GM10266 (cell line): ENCODE measurements around the gene COG5.

Source experiments
- DNase-seq: peaks from one replicate; pipeline ENCODE4 v3.0.0; 2012; ENCODE audit errors: extremely low spot score
- TF ChIP-seq, protein P1 (sequence below): IDR thresholded peaks from 2 replicates; pipeline ENCODE4 v1.5.1; 2012; ENCODE audit warnings: mild to moderate bottlenecking, low read depth; ENCODE audit not compliant: control insufficient read depth, insufficient read depth; ENCODE audit errors: missing control alignments

COG5 gene

DNA sequence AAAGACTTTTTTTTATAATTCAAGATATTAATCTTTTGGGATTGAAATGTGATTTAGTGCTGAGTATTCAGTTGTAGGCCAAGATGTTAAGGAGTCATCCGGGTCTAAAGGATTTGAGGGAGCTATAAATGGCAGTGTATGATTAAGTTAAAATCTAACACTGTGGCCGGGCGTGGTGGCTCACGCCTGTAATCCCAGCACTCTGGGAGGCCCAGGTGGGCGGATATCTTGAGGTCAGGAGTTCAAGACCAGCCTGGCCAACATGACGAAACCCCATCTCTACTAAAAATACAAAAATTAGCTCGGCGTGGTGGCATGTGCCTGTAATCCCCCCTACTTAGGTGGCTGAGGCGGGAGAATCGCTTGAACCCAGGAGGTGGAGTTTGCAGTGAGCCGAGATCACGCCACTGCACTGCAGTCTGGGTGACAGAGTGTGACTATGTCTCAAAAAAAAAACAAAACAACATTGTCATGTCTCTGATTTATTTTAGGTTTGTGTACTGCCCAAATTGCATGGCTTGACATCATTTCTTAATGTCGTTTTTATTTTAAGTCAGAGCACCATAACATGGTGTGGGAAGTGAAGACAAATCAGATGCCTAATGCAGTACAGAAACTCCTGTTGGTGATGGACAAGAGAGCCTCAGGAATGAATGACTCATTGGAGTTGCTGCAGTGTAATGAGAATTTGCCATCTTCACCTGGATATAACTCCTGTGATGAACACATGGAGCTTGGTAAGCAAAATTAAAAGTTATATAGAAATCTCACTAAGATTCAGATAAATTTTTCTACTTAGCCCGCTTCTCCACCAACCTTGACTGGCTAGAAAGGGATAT lies 384.2 kb downstream of the COG5 start:
- DNase-seq, result no peak

DNA sequence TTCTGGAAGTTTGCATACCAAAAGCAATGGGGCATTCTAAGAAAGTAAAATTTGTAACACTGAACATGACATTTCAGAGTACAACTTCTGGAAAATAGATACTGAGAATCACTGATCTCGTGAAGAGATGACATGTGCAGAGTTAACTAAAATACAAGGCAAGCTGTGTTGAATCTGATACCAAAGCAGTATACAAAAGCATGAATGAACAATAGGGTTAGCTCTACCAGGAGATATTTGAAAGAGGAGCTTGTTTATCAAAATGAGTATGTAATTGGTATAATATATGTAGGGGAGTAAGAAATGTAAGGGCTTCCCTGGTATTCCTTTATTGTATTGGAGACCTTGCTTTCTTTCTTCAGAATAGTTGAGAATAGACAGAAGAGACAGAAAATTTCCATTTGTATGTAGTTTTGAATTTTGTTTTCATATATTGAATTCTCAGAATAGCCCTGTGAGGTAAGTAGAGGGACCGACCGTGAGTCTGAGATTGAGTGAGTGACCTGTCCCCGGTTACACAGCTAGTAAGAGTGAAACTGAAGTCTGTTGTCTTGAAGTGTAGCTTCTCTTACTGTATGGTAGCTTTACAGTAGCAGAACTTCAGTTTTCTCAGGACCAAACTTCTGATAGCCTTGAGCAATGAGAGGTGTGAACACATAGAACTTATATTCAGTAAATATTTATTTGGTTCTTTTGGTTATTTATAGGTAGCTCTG lies 389.9 kb downstream of the COG5 start:
- TF ChIP-seq, protein P1, sequence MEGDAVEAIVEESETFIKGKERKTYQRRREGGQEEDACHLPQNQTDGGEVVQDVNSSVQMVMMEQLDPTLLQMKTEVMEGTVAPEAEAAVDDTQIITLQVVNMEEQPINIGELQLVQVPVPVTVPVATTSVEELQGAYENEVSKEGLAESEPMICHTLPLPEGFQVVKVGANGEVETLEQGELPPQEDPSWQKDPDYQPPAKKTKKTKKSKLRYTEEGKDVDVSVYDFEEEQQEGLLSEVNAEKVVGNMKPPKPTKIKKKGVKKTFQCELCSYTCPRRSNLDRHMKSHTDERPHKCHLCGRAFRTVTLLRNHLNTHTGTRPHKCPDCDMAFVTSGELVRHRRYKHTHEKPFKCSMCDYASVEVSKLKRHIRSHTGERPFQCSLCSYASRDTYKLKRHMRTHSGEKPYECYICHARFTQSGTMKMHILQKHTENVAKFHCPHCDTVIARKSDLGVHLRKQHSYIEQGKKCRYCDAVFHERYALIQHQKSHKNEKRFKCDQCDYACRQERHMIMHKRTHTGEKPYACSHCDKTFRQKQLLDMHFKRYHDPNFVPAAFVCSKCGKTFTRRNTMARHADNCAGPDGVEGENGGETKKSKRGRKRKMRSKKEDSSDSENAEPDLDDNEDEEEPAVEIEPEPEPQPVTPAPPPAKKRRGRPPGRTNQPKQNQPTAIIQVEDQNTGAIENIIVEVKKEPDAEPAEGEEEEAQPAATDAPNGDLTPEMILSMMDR, result no peak
- peak; percentile 32 for DNase-seq

More for the DNA sequence above, 384.2 kb downstream of the COG5 start:
- TF ChIP-seq, protein P1, result no peak

DNA sequence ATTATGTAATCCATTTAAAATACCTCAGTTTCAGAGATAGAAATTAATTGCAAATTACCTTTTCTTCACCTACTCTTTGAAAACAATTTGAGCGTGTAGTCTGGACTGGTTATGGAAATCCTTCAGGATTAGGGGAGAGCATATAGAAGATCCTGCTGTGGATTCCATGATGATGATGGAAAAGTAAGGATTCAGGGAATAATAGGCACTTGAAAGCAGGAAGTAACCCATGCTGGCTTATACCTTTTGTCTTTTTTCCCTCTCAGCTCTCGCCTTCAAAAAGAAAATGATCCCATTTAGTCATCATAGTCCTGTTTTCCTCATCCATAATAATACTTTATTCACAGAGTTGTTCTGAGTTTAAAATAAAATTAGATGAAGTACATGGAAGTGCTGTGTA lies 390.5 kb downstream of the COG5 start:
- TF ChIP-seq, protein P1, result no peak
- no peak for DNase-seq

DNA sequence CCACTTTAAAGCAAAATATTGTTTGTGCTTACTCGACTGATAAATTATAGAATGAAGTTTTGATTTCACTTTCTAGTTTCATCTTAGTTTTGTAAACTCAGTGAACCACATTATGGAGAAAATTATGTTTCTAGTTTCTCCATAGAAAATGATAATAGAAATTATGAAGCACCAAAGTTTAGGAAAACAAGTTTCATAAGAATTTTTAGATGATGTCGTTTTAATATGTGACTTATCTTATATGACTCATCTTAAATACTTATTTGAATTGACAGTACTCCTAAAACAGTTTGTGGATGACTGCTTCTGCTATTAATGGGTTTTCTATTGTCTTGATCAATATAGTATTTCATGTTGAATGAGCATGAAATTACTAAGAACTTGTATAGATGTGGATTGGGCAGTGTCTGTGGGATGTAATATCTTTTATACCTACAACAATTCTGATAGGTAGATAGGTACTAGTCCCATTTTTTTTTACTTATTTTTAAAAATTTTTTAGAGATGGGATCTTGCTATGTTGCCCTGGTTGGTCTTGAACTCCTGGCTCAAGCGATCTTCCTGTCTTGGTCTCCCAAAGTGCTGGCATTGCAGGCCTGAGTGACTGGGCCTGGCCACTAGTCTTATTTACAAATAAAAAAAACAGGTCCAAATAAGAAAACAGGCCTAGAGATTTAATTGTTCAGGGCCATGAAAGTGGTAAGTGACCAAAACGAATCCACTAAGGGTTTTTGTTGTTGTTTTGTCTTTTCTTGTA lies 391.3 kb downstream of the COG5 start:
- no peak for DNase-seq
- TF ChIP-seq, protein P1, result no peak

- no peak for DNase-seq
- TF ChIP-seq, protein P1, result no peak
Measured at GRCh38 chr7:107171496-107171895, 392.2 kb downstream of the COG5 start.

- TF ChIP-seq, protein P1, result no peak
- peak; percentile 10 for DNase-seq
Measured at GRCh38 chr7:107170051-107170915, 393.4 kb downstream of the COG5 start.
